NCI-H2196 (cell line): ENCODE results near the gene POMP.
"Not testable (repeated sequence)": the region's sequence is repeated elsewhere in the genome, so short reads cannot be mapped to it uniquely, and the experiment has no call there.

ENCODE experiments used
- DNase-seq: peaks from one replicate; lab custom pipeline; 2025; ENCODE audit not compliant: unreplicated experiment; lab: John Stamatoyannopoulos, UW

The POMP gene

GRCh38 chr13:28693605-28694491 lies 34.9 kb downstream of the POMP start:
- DNase-seq = not testable (repeated sequence)

GRCh38 chr13:28697441-28697840 lies 38.5 kb downstream of the POMP start:
- DNase-seq = no peak

- no peak for DNase-seq
Measured at GRCh38 chr13:28699246-28699645, 40.3 kb downstream of the POMP start.

GRCh38 chr13:28704282-28704681 lies 45.4 kb downstream of the POMP start:
- no peak for DNase-seq

GRCh38 chr13:28704919-28705318 lies 46.0 kb downstream of the POMP start:
- no peak for DNase-seq

- no peak for DNase-seq
Measured at GRCh38 chr13:28705461-28706083, 46.6 kb downstream of the POMP start.

- no peak for DNase-seq
Measured at GRCh38 chr13:28707629-28708427, 48.9 kb downstream of the POMP start.

GRCh38 chr13:28710161-28710560 lies 51.2 kb downstream of the POMP start:
- DNase-seq = no peak

GRCh38 chr13:28714651-28715050 lies 55.7 kb downstream of the POMP start:
- DNase-seq = no peak

- no peak for DNase-seq
Measured at GRCh38 chr13:28716511-28716910, 57.6 kb downstream of the POMP start.

GRCh38 chr13:28717170-28717569 lies 58.2 kb downstream of the POMP start:
- DNase-seq = no peak

- no peak for DNase-seq
Measured at GRCh38 chr13:28718196-28718542, 59.2 kb downstream of the POMP start.

- DNase-seq = no peak
Measured at GRCh38 chr13:28718543-28719226, 59.8 kb downstream of the POMP start, which contains the start of gene SLC46A3. SLC46A3 (minus strand) TSS chr13:28718970; CDS start chr13:28717998, 972 bp downstream.

GRCh38 chr13:28719227-28720055 lies 60.5 kb downstream of the POMP start:
- DNase-seq = no peak

GRCh38 chr13:28723806-28724205 lies 64.9 kb downstream of the POMP start:
- DNase-seq = no peak

GRCh38 chr13:28725046-28725610 lies 66.2 kb downstream of the POMP start:
- DNase-seq = no peak
